ENCODE data around the gene SYNE1.
"Not testable (repeated sequence)": the region's sequence is repeated elsewhere in the genome, so short reads cannot be mapped to it uniquely, and the experiment has no call there.

The SYNE1 gene

DNA sequence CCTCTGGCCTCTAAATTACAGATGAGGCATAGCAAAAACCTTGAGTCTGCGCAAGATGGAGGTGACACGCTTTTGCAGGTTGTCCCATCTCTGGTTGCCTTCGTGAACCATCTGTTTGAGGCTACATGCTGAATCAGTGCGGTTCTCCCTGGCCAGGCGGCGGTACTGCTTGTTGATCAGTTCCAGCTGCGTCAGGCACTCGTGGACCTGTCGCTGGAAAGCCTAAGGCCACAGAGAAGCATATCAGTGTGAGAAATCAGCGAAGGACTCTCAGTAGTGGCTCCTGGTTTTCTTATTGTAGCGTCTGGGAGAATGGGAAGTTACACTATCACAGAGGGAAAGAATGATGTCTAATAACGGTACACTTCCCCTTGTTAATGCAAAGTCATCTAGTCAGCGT is 485.2 kb downstream of the SYNE1 start:
- no peak overlapping the region for H3K4me3 ChIP-seq (ENCODE audit: low read depth, low read length)
- TF ChIP-seq, protein P1, sequence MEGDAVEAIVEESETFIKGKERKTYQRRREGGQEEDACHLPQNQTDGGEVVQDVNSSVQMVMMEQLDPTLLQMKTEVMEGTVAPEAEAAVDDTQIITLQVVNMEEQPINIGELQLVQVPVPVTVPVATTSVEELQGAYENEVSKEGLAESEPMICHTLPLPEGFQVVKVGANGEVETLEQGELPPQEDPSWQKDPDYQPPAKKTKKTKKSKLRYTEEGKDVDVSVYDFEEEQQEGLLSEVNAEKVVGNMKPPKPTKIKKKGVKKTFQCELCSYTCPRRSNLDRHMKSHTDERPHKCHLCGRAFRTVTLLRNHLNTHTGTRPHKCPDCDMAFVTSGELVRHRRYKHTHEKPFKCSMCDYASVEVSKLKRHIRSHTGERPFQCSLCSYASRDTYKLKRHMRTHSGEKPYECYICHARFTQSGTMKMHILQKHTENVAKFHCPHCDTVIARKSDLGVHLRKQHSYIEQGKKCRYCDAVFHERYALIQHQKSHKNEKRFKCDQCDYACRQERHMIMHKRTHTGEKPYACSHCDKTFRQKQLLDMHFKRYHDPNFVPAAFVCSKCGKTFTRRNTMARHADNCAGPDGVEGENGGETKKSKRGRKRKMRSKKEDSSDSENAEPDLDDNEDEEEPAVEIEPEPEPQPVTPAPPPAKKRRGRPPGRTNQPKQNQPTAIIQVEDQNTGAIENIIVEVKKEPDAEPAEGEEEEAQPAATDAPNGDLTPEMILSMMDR (IDR thresholded peaks at IDR 0.05; ENCODE audit: control insufficient read depth, extremely low read depth, insufficient read depth): no peak
- DNase-seq (ENCODE audit: low read depth): no peak

GRCh38 chr6:152150196-152150595 is 487.0 kb downstream of the SYNE1 start:
- TF ChIP-seq, protein P1 (IDR thresholded peaks at IDR 0.05; ENCODE audit: control insufficient read depth, extremely low read depth, insufficient read depth): no peak
- DNase-seq (ENCODE audit: low read depth): no peak
- no peak overlapping the region for H3K4me3 ChIP-seq (ENCODE audit: low read depth, low read length)

DNA sequence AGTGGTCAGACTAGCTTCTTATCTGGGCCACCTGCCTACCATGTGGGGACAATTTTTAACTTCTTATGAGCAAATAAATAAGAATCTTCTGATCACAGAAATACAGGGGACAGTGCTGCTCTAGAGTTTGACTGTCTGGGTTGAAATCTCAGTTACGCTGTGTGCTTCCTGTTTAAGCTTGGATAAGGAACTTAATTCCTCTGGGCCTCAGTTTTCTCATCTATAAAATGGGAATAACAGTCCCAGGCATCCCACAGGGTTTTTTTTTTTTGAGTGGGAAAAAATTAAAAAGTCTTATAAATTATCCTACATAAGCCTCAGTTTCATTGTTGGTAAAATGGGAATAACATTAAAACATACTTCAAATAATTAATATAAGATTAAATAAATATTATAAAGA is 488.8 kb downstream of the SYNE1 start:
- TF ChIP-seq, protein P1 (IDR thresholded peaks at IDR 0.05; ENCODE audit: control insufficient read depth, extremely low read depth, insufficient read depth): no peak
- no peak for DNase-seq (ENCODE audit: low read depth)
- H3K4me3 ChIP-seq (ENCODE audit: low read depth, low read length): no peak overlapping the region

- TF ChIP-seq, protein P1 (IDR thresholded peaks at IDR 0.05; ENCODE audit: control insufficient read depth, extremely low read depth, insufficient read depth): no peak
- no peak overlapping the region for H3K4me3 ChIP-seq (ENCODE audit: low read depth, low read length)
- DNase-seq (ENCODE audit: low read depth): no peak
These were observed 489.9 kb downstream of the SYNE1 start for GRCh38 chr6:152147269-152147668.

GRCh38 chr6:152146385-152146784 is 490.8 kb downstream of the SYNE1 start:
- no peak overlapping the region for H3K4me3 ChIP-seq (ENCODE audit: low read depth, low read length)
- TF ChIP-seq, protein P1 (IDR thresholded peaks at IDR 0.05; ENCODE audit: control insufficient read depth, extremely low read depth, insufficient read depth): no peak
- no peak for DNase-seq (ENCODE audit: low read depth)

DNA sequence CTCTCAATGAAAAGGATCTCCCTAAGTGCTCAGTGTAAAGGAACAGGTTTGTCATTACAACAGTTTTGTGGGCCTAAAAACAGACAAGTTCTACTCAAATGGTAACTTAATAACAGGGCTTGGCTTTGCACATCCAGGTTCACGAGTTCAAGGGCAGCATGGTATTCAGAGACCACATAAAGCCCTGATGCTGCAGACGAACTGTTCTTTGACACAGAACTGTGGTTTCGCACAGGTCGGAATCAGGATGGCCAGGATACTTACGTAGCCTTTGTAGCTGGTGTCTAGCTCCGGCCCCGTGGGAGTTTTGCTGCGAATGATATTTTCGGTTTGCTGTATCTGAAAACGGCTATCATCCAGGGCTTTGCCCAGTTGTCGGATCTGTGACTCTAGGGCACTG is 493.8 kb downstream of the SYNE1 start:
- H3K4me3 ChIP-seq (ENCODE audit: low read depth, low read length): no peak overlapping the region
- DNase-seq (ENCODE audit: low read depth): no peak
- TF ChIP-seq, protein P1 (IDR thresholded peaks at IDR 0.05; ENCODE audit: control insufficient read depth, extremely low read depth, insufficient read depth): no peak

- no peak for DNase-seq (ENCODE audit: low read depth)
- H3K4me3 ChIP-seq (ENCODE audit: low read depth, low read length): no peak overlapping the region
- TF ChIP-seq, protein P1 (IDR thresholded peaks at IDR 0.05; ENCODE audit: control insufficient read depth, extremely low read depth, insufficient read depth): no peak
These were observed 495.1 kb downstream of the SYNE1 start for GRCh38 chr6:152142105-152142504.

GRCh38 chr6:152138344-152138743 is 498.8 kb downstream of the SYNE1 start:
- not testable (repeated sequence) for DNase-seq (ENCODE audit: low read depth); H3K4me3 ChIP-seq (ENCODE audit: low read depth, low read length)
